ENCODE data around the gene ATP9A.
A peak's percentile ranks its signal among the peaks of the same experiment; 100 is the strongest.
"Not testable (repeated sequence)": the region's sequence is repeated elsewhere in the genome, so short reads cannot be mapped to it uniquely, and the experiment has no call there.

Gene ATP9A

DNA sequence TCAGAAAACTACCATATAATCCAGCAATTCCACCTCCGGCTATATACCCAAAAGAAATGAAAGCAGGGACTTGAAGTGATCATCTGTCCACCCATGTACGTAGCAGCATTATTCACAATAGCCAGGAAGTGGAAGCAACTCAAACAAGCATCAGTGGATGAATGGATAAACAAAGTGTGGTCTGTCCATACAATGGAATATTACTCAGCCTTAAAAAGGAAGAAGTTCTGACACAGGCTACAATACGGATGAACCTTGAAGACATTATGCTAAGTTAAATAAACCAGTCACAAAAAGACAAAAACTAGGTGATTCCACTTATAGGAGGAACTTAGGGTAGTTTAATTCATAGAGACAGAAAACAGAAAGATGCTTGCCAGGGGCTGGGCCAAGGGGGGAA, 76.5 kb downstream of the ATP9A start:
- DNase-seq, result no peak

GRCh38 chr20:51688600-51689244, 79.5 kb downstream of the ATP9A start:
- DNase-seq, result no peak

DNA sequence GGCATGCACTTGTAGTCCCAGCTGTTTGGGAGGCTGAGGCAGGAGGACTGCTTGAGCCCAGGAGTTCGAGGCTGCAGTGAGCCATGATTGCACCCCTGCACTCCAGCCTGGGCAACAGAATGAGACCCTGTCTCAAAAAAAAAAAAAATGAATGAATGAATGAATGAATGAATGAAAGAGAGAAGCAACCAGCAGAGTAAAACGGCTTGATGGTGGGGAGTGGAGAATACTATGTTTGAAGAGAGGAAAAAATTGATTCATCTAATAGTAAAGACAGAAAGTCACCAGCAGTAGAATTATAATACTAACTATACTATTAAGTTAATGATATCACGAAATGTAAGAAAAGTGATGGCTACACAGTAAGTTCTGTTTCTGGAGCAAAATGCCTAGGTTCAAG, 80.6 kb downstream of the ATP9A start:
- no peak for DNase-seq

- DNase-seq, result peak; percentile 79
Measured at GRCh38 chr20:51687108-51687507, 81.1 kb downstream of the ATP9A start.

DNA sequence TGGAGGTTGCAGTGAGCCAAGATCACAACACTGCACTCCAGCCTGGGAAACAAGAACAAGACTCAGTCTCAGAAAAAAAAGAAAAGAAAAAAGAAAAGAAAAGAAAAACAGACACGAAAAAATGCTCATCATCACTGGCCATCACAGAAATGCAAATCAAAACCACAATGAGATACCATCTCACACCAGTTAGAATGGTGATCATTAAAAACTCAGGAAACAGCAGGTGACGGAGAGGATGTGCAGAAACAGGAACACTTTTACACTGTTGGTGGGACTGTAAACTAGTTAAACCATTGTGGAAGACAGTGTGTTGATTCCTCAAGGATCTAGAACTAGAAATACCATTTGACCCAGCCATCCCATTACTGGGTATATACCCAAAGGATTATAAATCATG, 82.7 kb downstream of the ATP9A start:
- DNase-seq, result not testable (repeated sequence)

- DNase-seq, result no peak
Measured at GRCh38 chr20:51680067-51680749, 88.0 kb downstream of the ATP9A start.

- no peak for DNase-seq
Measured at GRCh38 chr20:51679254-51679921, 88.8 kb downstream of the ATP9A start.

GRCh38 chr20:51678026-51678697, 90.0 kb downstream of the ATP9A start:
- peak; percentile 17 for DNase-seq

- DNase-seq, result no peak
Measured at GRCh38 chr20:51668947-51669346, 99.2 kb downstream of the ATP9A start.

GRCh38 chr20:51668515-51668914, 99.7 kb downstream of the ATP9A start:
- DNase-seq, result no peak

- DNase-seq, result no peak
Measured at GRCh38 chr20:51667491-51667890, 100.7 kb downstream of the ATP9A start.

GRCh38 chr20:51667002-51667408, 101.2 kb downstream of the ATP9A start:
- DNase-seq, result no peak

GRCh38 chr20:51666126-51666525, 102.1 kb downstream of the ATP9A start:
- no peak for DNase-seq

GRCh38 chr20:51665543-51666118, 102.6 kb downstream of the ATP9A start:
- no peak for DNase-seq

GRCh38 chr20:51661609-51662178, 106.5 kb downstream of the ATP9A start:
- peak; percentile 80 for DNase-seq

GRCh38 chr20:51660672-51661608, 107.2 kb downstream of the ATP9A start:
- DNase-seq, result peak; percentile 97

- DNase-seq, result peak; percentile 32
Measured at GRCh38 chr20:51659491-51660050, 108.6 kb downstream of the ATP9A start.

DNA sequence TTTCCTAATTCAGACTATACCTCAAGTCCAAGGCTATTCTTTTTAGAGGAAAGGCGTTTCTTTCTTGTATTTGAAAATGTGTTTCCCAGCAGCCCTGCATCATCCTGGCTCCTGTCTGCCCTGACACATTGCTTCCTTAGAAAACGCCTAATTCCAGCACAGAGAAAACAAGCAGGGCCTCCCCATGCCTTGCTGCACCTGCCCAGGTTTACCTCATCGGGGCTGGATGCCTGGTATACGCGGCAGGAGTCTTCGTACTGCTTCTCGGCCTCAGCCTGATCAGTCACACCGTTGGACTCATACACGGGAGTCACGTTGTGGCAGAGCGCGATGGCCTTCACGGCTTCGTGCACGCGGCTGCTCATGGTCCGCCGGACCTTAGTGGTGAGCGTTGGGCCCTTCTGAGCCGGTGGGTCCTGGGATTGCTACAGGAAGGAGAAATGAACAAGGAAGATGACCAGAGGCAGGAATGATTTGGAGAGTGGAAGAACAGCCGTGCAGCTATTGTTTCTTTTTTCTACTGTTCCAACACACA, 111.4 kb downstream of the ATP9A start:
- DNase-seq, result no peak

DNA sequence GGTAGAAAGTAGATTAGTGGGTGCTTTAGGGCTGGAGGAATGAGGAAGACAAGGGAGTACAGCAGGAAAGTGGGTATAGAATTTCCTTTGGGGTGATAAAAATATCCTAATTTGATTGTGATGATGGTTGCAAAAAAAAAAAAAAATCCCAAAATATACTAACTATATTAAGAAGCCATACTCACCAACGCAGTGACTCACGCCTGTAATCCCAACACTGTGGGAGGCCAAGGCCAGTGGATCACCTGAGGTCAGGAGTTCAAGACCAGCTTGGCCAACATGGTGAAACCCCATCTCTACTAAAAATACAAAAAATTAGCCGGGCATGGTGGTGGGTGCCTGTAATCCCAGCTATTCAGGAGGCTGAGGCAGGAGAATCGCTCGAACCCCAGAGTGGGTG, 112.1 kb downstream of the ATP9A start:
- DNase-seq, result not testable (repeated sequence)

DNA sequence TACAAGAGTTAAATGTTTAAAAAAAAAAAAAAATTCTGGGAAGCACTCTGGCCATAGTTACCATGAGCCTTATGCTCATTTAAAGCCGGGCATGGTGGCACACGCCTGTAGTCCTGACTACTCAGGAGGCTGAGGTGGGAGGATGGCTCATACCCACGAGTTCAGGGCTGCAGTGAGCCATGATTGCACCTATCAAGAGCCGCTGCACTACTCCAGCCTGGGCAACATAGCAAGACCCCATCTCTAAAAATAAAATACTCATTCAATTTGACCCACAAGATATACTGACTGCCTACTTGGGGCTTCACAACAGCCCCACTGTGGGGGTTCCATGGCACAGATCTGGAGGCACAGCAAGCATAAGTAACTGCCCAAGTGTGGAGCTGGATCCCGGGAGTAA, 113.7 kb downstream of the ATP9A start:
- DNase-seq, result no peak

GRCh38 chr20:51654060-51654459, 114.1 kb downstream of the ATP9A start:
- DNase-seq, result no peak

Data from fibroblast of skin of right quadriceps (primary cell).